Measurements from ENCODE around the gene EMILIN3. TPM values are rescaled to one million over a fixed set of nuclear protein-coding genes. Genes with fewer than 3 reads are reported as not detected.

EMILIN3 gene
- total RNA-seq, 2 donors from 2014 or later: 1.4 to 2.3 TPM

Other genes starting within 250 kb of the EMILIN3 start
- 10 to 100 TPM; 81.0 to 83.0 TPM for gene PLCG1, start 229.3 kb downstream of the EMILIN3 start, total RNA-seq
- gene ZHX3, start 49.1 kb downstream of the EMILIN3 start, total RNA-seq: 10 to 100 TPM; 88.2 to 92.9 TPM
- gene LPIN3, start 26.0 kb downstream of the EMILIN3 start, total RNA-seq: 10 to 100 TPM; 12.7 to 17.6 TPM

All from posterior vena cava (tissue), 2 donors.